GM13977 (cell line): ENCODE results near the gene PPY.

Experiments
- DNase-seq: peaks from one replicate; pipeline ENCODE4 v3.0.0; 2012; ENCODE audit warnings: low spot score
- in situ Hi-C: fragments of 300-500 bp; cut with MboI; formaldehyde crosslinking; loops from one replicate; pipeline ENCODE4 v1.12.0; 2022; ENCODE audit warnings: low sequenced_read_pairs, low pct_unique_long_range_greater_than_20kb, mixed read lengths, inconsistent platforms; ENCODE audit not compliant: unreplicated experiment
- TF ChIP-seq, protein P1 (sequence below): IDR thresholded peaks from 2 replicates; pipeline ENCODE4 v1.5.1; 2012; ENCODE audit warnings: mild to moderate bottlenecking, control low read depth; ENCODE audit not compliant: insufficient read depth; ENCODE audit errors: extremely low read depth, missing control alignments

The PPY gene

DNA sequence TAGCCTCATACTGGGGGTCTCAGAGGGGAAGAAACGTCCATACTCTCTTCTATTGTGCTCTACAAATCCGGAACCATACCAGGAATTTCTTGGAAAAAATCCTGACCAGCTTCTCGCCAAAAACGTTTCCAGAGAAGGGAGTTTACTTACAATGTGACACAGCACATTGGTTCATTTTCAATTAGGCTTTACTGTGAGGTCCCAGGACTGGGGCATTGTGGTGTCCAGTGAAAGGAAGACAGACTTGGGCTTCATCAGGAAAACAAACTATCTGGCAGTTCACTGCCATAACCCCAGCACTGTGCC, 49.7 kb downstream of the PPY start:
- no peak for DNase-seq
- TF ChIP-seq, protein P1, sequence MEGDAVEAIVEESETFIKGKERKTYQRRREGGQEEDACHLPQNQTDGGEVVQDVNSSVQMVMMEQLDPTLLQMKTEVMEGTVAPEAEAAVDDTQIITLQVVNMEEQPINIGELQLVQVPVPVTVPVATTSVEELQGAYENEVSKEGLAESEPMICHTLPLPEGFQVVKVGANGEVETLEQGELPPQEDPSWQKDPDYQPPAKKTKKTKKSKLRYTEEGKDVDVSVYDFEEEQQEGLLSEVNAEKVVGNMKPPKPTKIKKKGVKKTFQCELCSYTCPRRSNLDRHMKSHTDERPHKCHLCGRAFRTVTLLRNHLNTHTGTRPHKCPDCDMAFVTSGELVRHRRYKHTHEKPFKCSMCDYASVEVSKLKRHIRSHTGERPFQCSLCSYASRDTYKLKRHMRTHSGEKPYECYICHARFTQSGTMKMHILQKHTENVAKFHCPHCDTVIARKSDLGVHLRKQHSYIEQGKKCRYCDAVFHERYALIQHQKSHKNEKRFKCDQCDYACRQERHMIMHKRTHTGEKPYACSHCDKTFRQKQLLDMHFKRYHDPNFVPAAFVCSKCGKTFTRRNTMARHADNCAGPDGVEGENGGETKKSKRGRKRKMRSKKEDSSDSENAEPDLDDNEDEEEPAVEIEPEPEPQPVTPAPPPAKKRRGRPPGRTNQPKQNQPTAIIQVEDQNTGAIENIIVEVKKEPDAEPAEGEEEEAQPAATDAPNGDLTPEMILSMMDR, result no peak
- in situ Hi-C loops, result no loop called here

DNA sequence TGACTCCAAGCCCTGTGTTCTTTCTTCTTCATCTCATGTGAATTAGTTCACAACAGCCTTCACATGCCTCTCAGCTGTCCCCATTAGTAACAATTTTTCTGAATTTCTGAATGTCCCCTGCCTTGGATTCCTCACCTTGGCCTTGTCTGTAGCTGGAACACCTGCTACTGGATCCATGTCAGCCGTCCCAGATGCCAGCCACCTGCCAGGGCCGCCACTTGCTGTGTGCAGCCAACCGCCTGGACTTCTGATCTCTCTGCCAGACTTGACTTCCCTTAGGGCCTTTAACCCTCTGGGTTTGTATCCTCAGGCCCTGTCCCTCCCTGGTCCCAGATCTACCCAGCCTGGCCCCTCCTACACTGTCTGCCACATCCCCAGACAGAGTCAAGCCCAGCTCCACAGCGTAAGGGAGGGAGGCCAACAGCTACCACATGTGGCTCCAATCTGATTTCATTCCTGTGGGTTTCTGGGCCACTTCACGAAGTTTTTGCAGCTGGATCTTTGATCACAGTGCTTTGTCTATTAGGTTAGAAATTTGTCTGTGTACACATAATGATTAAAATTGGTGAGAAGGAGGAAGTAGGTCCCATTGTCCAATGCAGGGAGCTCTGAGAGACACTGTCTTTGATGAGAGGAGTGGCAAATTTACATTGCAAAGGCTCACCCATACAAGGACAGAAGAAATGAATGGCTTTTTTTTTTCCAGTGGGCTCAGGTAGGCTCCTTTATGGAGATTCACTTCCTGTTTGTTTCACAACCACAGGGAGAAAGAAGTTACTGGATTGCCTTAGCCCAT, 50.2 kb downstream of the PPY start:
- in situ Hi-C loops, result no loop called here
- TF ChIP-seq, protein P1, result no peak
- DNase-seq, result no peak
